HEK293 (cell line): ENCODE results near the gene DIP2C.
A peak's percentile ranks its signal among the peaks of the same experiment; 100 is the strongest.

Experiments
- CTCF ChIA-PET: fragments of 350-600 bp; formaldehyde crosslinking; extraction: SDS; loops from one replicate; lab custom pipeline; 2021; ENCODE audit warnings: antibody characterized with exemption; lab: Yijun Ruan, JAX
- POLR2A ChIA-PET: fragments of 300-600 bp; formaldehyde crosslinking; extraction: SDS; loops from one replicate; lab custom pipeline; 2020; ENCODE audit warnings: antibody characterized with exemption, inconsistent platforms; lab: Yijun Ruan, JAX
- H3K27ac ChIP-seq: fragments of 200-500 bp; sonication (Bioruptor generic); 2 replicates; pipeline ENCODE4 v1.5.1; 2014; ENCODE audit warnings: low read depth, low read length, control low read depth, inconsistent platforms; ENCODE audit errors: extremely low read depth
- H3K36me3 ChIP-seq, 2 experiments: fragments of 200-500 bp in 1 of 2; sonication (Bioruptor generic) in 1 of 2; 1 replicate in 1 of 2; 2 replicates in 1 of 2; pipeline ENCODE4 v1.5.1; 2014 to 2017; ENCODE audit warnings: inconsistent platforms in 2 of 2, low read length in 2 of 2; ENCODE audit not compliant: control insufficient read depth in 2 of 2, insufficient read depth in 1 of 2
- H3K4me1 ChIP-seq: fragments of 200-500 bp; sonication (Bioruptor generic); 2 replicates; pipeline ENCODE4 v1.5.1; 2014; ENCODE audit warnings: mild to moderate bottlenecking, low read length, inconsistent platforms; ENCODE audit not compliant: control insufficient read depth, insufficient read depth
- H3K4me3 ChIP-seq: 2 replicates; pipeline ENCODE4 v1.5.1; 2011; ENCODE audit warnings: low read depth, mild to moderate bottlenecking, control low read depth, low read length, moderate library complexity
- H3K9me3 ChIP-seq: fragments of 200-500 bp; sonication (Bioruptor generic); 2 replicates; pipeline ENCODE4 v1.5.1; 2014; ENCODE audit warnings: low read depth, low read length, inconsistent platforms; ENCODE audit not compliant: control insufficient read depth, insufficient read depth
- KLF1 ChIP-seq: fragments of 450-650 bp; formaldehyde crosslinking; IDR thresholded peaks from 2 replicates; pipeline ENCODE4 v1.5.1; 2016; ENCODE audit warnings: missing biosample characterization, missing genetic modification characterization
- MYNN ChIP-seq: fragments of 450-650 bp; formaldehyde crosslinking; IDR thresholded peaks from 2 replicates; pipeline ENCODE4 v1.5.1; 2016; ENCODE audit warnings: missing biosample characterization, missing genetic modification characterization, borderline replicate concordance
- RBAK ChIP-seq: fragments of 450-650 bp; formaldehyde crosslinking; IDR thresholded peaks from 2 replicates; pipeline ENCODE4 v1.5.1; 2016; ENCODE audit warnings: missing biosample characterization, missing genetic modification characterization
- SP7 ChIP-seq: fragments of 450-650 bp; formaldehyde crosslinking; IDR thresholded peaks from 2 replicates; pipeline ENCODE4 v1.5.1; 2016; ENCODE audit warnings: missing biosample characterization, missing genetic modification characterization
- ZBTB17 ChIP-seq: fragments of 450-650 bp; formaldehyde crosslinking; IDR thresholded peaks from 2 replicates; pipeline ENCODE4 v1.5.1; 2016; ENCODE audit warnings: missing biosample characterization, missing genetic modification characterization
- ZBTB8A ChIP-seq: fragments of 450-650 bp; formaldehyde crosslinking; IDR thresholded peaks from 2 replicates; pipeline ENCODE4 v1.5.1; 2016; ENCODE audit warnings: missing biosample characterization, missing genetic modification characterization
- ZFP69B ChIP-seq: fragments of 450-650 bp; formaldehyde crosslinking; IDR thresholded peaks from 2 replicates; pipeline ENCODE4 v1.5.1; 2016; ENCODE audit warnings: missing biosample characterization, missing genetic modification characterization
- ZIC2 ChIP-seq: fragments of 450-650 bp; formaldehyde crosslinking; IDR thresholded peaks from 2 replicates; pipeline ENCODE4 v1.5.1; 2016; ENCODE audit warnings: missing biosample characterization, missing genetic modification characterization
- ZNF112 ChIP-seq: fragments of 450-650 bp; formaldehyde crosslinking; IDR thresholded peaks from 2 replicates; pipeline ENCODE4 v1.5.0; 2017; ENCODE audit warnings: missing biosample characterization, missing genetic modification characterization
- ZNF175 ChIP-seq: fragments of 450-650 bp; formaldehyde crosslinking; IDR thresholded peaks from 2 replicates; pipeline ENCODE4 v1.5.1; 2016; ENCODE audit warnings: missing biosample characterization, missing genetic modification characterization
- ZNF19 ChIP-seq: fragments of 450-650 bp; formaldehyde crosslinking; IDR thresholded peaks from 2 replicates; pipeline ENCODE4; 2016; ENCODE audit warnings: missing biosample characterization, missing genetic modification characterization, low read depth
- ZNF354C ChIP-seq: fragments of 450-650 bp; formaldehyde crosslinking; IDR thresholded peaks from 2 replicates; pipeline ENCODE4 v1.5.1; 2016; ENCODE audit warnings: missing biosample characterization, missing genetic modification characterization, low read depth, borderline replicate concordance
- ZNF514 ChIP-seq: fragments of 450-650 bp; formaldehyde crosslinking; IDR thresholded peaks from 2 replicates; pipeline ENCODE4 v1.5.1; 2016; ENCODE audit warnings: missing biosample characterization, missing genetic modification characterization
- ZNF548 ChIP-seq: fragments of 450-650 bp; formaldehyde crosslinking; IDR thresholded peaks from 2 replicates; pipeline ENCODE4 v1.5.1; 2016; ENCODE audit warnings: missing biosample characterization, missing genetic modification characterization
- ZNF610 ChIP-seq: fragments of 450-650 bp; formaldehyde crosslinking; IDR thresholded peaks from 2 replicates; pipeline ENCODE4 v1.5.1; 2016; ENCODE audit warnings: missing biosample characterization, missing genetic modification characterization, borderline replicate concordance
- ZNF701 ChIP-seq: fragments of 450-650 bp; formaldehyde crosslinking; IDR thresholded peaks from 2 replicates; pipeline ENCODE4 v1.5.1; 2016; ENCODE audit warnings: missing biosample characterization, missing genetic modification characterization
- ZSCAN16 ChIP-seq: fragments of 450-650 bp; formaldehyde crosslinking; IDR thresholded peaks from 2 replicates; pipeline ENCODE4 v1.5.1; 2016; ENCODE audit warnings: missing biosample characterization, missing genetic modification characterization
- TF ChIP-seq, protein P1 (sequence below): fragments of 450-650 bp; formaldehyde crosslinking; IDR thresholded peaks from 2 replicates; pipeline ENCODE4 v1.5.1; 2017; ENCODE audit warnings: missing biosample characterization, missing genetic modification characterization
- TF ChIP-seq, protein P2 (sequence below): fragments of 450-650 bp; IDR thresholded peaks from 2 replicates; pipeline ENCODE4 v1.5.1; 2018; ENCODE audit warnings: missing biosample characterization, mild to moderate bottlenecking, missing genetic modification characterization
- TF ChIP-seq, protein P3 (sequence below): fragments of 450-650 bp; IDR thresholded peaks from 2 replicates; pipeline ENCODE4 v1.5.1; 2018; ENCODE audit warnings: missing biosample characterization, missing genetic modification characterization
- TF ChIP-seq, protein P4 (sequence below): sonication (generic); formaldehyde crosslinking; IDR thresholded peaks from 2 replicates; pipeline ENCODE4 v1.8.1; 2022; ENCODE audit warnings: mild to moderate bottlenecking, moderate library complexity, missing genetic modification reagents

Gene DIP2C

DNA sequence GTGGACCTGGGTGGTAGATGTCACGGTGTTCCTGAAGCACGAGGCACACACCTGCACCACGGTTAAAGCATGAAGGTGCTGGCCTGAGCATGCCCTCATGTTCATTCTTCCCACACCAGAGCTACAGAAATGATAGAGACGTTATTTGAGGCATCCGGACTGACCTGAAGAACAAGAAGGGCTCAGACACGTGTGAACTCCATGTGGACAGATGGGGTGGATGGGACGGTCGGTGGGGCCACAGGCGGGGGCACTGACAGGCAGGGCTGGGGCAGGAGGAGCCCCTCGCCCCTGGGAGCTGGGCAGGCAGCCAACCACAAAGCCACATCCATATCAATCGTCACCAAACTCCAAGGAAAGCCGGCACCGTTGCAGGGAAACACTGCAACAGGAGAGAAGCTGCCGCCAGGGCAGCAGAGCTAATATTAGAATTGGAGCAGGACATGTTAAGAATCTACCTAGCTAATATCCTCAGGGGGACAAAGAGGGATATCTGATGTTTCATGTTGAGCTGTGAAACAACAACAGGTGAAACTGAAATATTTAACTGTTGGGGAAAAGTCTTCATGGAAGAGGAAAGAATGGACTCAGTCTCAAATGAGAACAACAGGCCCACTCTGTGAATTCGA is 37.8 kb upstream of the DIP2C start:
- Histone ChIP-seq H3K4me3 (no peak overlapping the region), H3K9me3 (no peaks in the 10 kb centered on the region), H3K4me1 (no peaks in the 10 kb centered on the region)
- POLR2A ChIA-PET: no interaction called here
- no peak for TF ChIP-seq ZNF19 (tag by site-specific recombination)
- no peak for TF ChIP-seq ZNF175 (tag by site-specific recombination)
- no peak for TF ChIP-seq RBAK (tag by site-specific recombination)
- TF ChIP-seq ZFP69B (tag by site-specific recombination): no peak
- no peak for TF ChIP-seq ZBTB8A (tag by site-specific recombination)
- TF ChIP-seq, all 188 proteins: peak for 0
- H3K36me3 ChIP-seq: no peaks in the 10 kb centered on the region
- CTCF ChIA-PET: no interaction called here
- no peak overlapping the region for H3K27ac ChIP-seq

DNA sequence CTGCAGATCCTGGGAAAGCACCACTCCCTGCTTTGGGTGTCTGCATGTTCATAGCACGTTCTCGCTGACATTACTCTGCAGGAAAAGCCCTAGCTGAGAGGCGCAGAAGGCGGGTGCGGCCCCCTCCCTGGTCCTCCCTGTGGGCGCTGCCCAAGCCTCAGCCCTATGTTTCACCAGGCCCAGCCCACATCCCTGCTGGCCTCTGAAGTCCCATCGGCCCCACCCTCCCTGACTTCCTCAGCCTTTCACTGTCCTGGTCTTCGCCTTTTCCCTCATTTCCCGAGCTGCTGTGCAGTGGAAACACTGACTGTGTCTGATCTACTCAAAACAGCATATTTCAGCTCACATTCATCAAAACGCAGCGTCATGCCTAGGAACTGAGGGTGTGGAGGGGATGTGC is 36.3 kb upstream of the DIP2C start:
- Histone ChIP-seq H3K27ac (no peak overlapping the region), H3K36me3 (no peaks in the 10 kb centered on the region), H3K4me3 (no peak overlapping the region), H3K4me1 (no peaks in the 10 kb centered on the region), H3K9me3 (no peaks in the 10 kb centered on the region)
- POLR2A ChIA-PET: no interaction called here
- CTCF ChIA-PET: interaction anchor here (1.0 kb wide), 1 partner anchor 113 kb away, joined by 3 read pairs; no protein-coding TSS in a partner anchor
- TF ChIP-seq ZSCAN16 (tag by site-specific recombination) (no peak), KLF1 (peak; percentile 91), ZNF548 (tag by site-specific recombination) (no peak), ZIC2 (tag by site-specific recombination) (no peak)

DNA sequence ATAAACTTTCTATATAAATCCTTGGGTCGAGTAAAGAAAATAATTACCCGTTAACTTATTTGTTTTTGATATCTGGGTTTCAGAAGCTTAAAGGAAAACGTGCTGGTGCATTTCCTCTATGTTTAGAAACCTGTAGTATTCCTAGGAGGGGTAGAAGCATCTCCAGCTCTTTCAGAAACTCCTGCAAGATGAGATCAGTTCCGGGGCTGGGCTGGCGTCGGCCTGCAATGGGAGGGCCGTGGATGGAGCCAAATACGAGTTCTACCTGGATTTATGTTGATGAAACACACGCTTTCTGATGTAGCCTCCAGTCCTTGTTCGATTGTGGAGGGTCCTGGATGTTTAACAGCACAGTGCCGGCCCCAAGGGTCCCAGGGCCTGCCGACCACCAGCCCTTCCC is 35.8 kb upstream of the DIP2C start:
- no peaks in the 10 kb centered on the region for H3K9me3 ChIP-seq
- H3K36me3 ChIP-seq: no peaks in the 10 kb centered on the region
- TF ChIP-seq, protein P1, sequence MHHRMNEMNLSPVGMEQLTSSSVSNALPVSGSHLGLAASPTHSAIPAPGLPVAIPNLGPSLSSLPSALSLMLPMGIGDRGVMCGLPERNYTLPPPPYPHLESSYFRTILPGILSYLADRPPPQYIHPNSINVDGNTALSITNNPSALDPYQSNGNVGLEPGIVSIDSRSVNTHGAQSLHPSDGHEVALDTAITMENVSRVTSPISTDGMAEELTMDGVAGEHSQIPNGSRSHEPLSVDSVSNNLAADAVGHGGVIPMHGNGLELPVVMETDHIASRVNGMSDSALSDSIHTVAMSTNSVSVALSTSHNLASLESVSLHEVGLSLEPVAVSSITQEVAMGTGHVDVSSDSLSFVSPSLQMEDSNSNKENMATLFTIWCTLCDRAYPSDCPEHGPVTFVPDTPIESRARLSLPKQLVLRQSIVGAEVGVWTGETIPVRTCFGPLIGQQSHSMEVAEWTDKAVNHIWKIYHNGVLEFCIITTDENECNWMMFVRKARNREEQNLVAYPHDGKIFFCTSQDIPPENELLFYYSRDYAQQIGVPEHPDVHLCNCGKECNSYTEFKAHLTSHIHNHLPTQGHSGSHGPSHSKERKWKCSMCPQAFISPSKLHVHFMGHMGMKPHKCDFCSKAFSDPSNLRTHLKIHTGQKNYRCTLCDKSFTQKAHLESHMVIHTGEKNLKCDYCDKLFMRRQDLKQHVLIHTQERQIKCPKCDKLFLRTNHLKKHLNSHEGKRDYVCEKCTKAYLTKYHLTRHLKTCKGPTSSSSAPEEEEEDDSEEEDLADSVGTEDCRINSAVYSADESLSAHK (tag by site-specific recombination): no peak
- TF ChIP-seq ZBTB8A (tag by site-specific recombination) (no peak), ZNF610 (tag by site-specific recombination) (no peak), ZNF354C (tag by site-specific recombination) (no peak)
- no peak overlapping the region for H3K4me3 ChIP-seq
- ChIA-PET CTCF (interaction anchor here (0.7 to 1.0 kb wide), 2 partner anchors 113 to 406 kb away, joined by 3 read pairs; no protein-coding TSS in a partner anchor), POLR2A (no interaction called here)
- H3K27ac ChIP-seq: no peak overlapping the region
- H3K4me1 ChIP-seq: no peaks in the 10 kb centered on the region

DNA sequence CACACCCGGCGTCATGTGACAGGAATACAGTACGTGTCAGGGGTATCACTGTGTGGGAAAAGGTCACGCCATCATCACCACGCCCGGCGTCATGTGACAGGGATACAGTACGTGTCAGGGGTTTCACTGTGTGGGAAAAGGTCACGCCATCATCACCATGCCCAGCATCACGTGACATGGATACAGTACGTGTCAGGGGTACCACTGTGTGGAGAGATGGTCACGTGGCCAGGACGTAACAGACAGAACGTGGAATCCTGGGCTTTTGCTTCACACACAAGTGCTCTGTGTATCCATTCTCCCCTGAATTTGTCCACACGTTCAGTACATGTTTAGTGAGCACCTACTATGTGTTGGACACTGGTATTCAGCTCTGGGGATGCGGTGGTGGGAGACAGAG is 34.5 kb upstream of the DIP2C start:
- Histone ChIP-seq H3K27ac (no peak overlapping the region), H3K9me3 (no peaks in the 10 kb centered on the region), H3K4me1 (no peaks in the 10 kb centered on the region), H3K36me3 (no peaks in the 10 kb centered on the region), H3K4me3 (no peak overlapping the region)
- ChIA-PET CTCF (no interaction called here), POLR2A (no interaction called here)
- TF ChIP-seq ZNF112 (tag by site-specific recombination) (no peak), ZNF701 (tag by site-specific recombination) (no peak), MYNN (tag by site-specific recombination) (no peak), ZBTB17 (tag by site-specific recombination) (no peak), SP7 (tag by site-specific recombination) (no peak), ZNF514 (tag by site-specific recombination) (no peak)
- TF ChIP-seq, protein P2, sequence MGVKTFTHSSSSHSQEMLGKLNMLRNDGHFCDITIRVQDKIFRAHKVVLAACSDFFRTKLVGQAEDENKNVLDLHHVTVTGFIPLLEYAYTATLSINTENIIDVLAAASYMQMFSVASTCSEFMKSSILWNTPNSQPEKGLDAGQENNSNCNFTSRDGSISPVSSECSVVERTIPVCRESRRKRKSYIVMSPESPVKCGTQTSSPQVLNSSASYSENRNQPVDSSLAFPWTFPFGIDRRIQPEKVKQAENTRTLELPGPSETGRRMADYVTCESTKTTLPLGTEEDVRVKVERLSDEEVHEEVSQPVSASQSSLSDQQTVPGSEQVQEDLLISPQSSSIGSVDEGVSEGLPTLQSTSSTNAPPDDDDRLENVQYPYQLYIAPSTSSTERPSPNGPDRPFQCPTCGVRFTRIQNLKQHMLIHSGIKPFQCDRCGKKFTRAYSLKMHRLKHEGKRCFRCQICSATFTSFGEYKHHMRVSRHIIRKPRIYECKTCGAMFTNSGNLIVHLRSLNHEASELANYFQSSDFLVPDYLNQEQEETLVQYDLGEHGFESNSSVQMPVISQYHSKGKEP (tag by site-specific recombination): no peak
- TF ChIP-seq, protein P3, sequence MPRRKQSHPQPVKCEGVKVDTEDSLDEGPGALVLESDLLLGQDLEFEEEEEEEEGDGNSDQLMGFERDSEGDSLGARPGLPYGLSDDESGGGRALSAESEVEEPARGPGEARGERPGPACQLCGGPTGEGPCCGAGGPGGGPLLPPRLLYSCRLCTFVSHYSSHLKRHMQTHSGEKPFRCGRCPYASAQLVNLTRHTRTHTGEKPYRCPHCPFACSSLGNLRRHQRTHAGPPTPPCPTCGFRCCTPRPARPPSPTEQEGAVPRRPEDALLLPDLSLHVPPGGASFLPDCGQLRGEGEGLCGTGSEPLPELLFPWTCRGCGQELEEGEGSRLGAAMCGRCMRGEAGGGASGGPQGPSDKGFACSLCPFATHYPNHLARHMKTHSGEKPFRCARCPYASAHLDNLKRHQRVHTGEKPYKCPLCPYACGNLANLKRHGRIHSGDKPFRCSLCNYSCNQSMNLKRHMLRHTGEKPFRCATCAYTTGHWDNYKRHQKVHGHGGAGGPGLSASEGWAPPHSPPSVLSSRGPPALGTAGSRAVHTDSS (tag by site-specific recombination): no peak
- TF ChIP-seq, protein P4, sequence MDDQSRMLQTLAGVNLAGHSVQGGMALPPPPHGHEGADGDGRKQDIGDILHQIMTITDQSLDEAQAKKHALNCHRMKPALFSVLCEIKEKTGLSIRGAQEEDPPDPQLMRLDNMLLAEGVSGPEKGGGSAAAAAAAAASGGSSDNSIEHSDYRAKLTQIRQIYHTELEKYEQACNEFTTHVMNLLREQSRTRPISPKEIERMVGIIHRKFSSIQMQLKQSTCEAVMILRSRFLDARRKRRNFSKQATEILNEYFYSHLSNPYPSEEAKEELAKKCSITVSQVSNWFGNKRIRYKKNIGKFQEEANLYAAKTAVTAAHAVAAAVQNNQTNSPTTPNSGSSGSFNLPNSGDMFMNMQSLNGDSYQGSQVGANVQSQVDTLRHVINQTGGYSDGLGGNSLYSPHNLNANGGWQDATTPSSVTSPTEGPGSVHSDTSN (CRISPR knock-in tag): no peak
